VCaP (cell line): Measurements from ENCODE around the gene UBAC2.

Experiments
- H3K27ac ChIP-seq: fragments of 450-650 bp; 2 replicates; pipeline ENCODE4 v1.5.1; 2017
- CTCF ChIP-seq: fragments of 450-650 bp; conservative IDR thresholded peaks from 2 replicates; pipeline ENCODE4 v1.5.1; 2017; ENCODE audit warnings: mild to moderate bottlenecking, moderate library complexity

Gene UBAC2

GRCh38 chr13:99421758-99422585, 221.3 kb downstream of the UBAC2 start:
- TF ChIP-seq CTCF: no peak
- H3K27ac ChIP-seq: no peak overlapping the region

DNA sequence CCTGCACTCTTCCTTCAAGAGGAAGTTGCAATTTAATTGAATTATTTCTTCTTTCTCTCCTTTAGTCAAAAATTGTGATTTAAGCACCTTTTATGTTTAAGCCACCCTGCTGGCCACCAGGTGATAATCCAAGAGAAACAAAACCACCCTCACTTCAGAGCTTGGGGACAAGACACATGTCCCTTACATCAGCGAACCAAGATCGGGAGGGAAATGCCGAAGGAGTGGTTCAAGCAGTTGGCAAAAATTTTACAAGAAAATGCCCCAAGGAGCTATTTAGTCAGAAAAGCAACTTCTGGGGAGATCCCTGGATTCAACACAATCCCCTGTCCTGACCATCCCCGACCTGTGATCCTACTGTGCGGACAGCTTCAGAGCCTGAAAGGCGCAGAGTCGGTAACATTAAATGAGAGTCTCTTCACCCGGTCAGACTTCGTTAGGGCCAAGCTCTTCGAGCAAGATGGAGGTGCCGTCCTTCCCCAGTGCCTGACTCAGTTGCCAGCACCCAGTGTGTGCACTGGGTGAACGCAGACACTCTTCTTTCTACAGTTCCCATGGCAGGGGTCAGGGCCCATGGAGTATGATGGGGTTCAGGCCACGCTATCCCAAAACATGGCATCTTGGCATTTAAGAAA, 222.0 kb downstream of the UBAC2 start:
- H3K27ac ChIP-seq: no peak overlapping the region
- TF ChIP-seq CTCF: no peak

- TF ChIP-seq CTCF: no peak
- no peak overlapping the region for H3K27ac ChIP-seq
Observed at GRCh38 chr13:99425485-99426341, 225.1 kb downstream of the UBAC2 start.

- H3K27ac ChIP-seq: no peak overlapping the region
Observed at GRCh38 chr13:99426426-99426825, 225.8 kb downstream of the UBAC2 start.

DNA sequence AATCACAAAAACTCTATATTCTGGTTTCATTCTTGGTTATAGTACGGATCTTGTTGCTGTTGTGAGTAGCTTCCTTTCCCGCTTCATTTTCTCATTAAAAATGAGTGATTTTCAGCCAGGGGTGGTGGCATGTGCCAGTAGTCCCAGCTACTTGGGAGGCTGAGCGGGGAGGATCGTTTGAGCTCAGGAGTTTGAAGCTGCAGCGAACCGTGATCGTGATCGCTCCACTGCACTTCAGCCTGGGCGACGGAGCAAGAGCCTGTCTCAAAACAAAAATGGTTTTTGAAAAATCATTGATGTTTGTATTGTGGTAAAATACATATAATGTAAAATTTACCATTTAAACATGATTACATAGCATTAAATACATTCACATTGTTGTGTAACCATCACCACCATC, 229.0 kb downstream of the UBAC2 start:
- no peak overlapping the region for H3K27ac ChIP-seq
- no peak for TF ChIP-seq CTCF

More at GRCh38 chr13:99426426-99426825, 225.8 kb downstream of the UBAC2 start:
- TF ChIP-seq CTCF: no peak

DNA sequence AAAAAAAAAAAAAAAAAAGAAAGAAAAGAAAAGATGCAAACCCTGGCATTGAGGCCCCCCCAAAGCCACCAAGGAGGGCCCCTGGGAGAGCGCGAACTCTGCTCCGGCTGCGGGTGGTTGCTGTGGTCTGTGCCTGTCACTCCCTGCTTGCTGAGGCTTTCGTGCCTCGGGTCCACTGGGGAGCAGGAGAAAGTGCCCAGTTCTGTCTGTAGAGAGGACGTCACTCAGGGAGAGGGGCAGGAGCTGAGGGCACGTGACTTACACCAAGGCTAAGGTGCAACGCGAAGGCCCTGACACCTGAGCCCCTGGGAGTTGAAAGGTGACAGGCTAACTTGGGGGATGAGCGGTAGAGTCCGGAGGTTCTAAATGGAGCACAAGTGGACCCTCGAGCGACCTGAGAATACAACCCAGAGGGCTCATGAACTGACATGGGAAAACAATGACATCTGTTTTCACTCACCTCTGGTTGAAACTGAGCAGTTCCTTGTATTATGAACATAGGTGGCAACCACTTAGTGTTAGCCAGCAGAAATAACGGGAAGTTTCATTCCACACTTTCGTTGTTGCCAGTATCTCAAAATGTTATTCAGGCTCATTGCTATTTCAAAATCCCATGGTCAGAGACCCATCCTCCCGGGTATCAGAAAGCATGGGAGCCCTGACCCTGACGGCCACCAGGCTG, 231.4 kb downstream of the UBAC2 start:
- TF ChIP-seq CTCF: no peak
- no peak overlapping the region for H3K27ac ChIP-seq
